ENCODE results near the gene ZNF436.

Gene ZNF436

GRCh38 chr1:23395849-23396248, 26.2 kb upstream of the ZNF436 start:
- TF ChIP-seq TSHZ2 (CRISPR knock-in tag; IDR thresholded peaks at IDR 0.05) (no peak), ZNF565 (CRISPR knock-in tag; conservative IDR thresholded peaks at IDR 0.05; ENCODE audit: low read depth) (no peak), OSR1 (CRISPR knock-in tag; IDR thresholded peaks at IDR 0.05) (no peak), ZFP3 (CRISPR knock-in tag; IDR thresholded peaks at IDR 0.05) (no peak), RARB (CRISPR knock-in tag; IDR thresholded peaks at IDR 0.05) (no peak), ISL1 (CRISPR knock-in tag; IDR thresholded peaks at IDR 0.05) (no peak), BACH2 (CRISPR knock-in tag; IDR thresholded peaks at IDR 0.05; ENCODE audit: borderline replicate concordance) (no peak), ZC3H10 (CRISPR knock-in tag; IDR thresholded peaks at IDR 0.05) (no peak), PATZ1 (CRISPR knock-in tag; IDR thresholded peaks at IDR 0.05; ENCODE audit: borderline replicate concordance) (no peak), TOX (CRISPR knock-in tag; IDR thresholded peaks at IDR 0.05; ENCODE audit: borderline replicate concordance) (no peak), CSRNP3 (CRISPR knock-in tag; IDR thresholded peaks at IDR 0.05) (no peak), TCF4 (CRISPR knock-in tag; IDR thresholded peaks at IDR 0.05; ENCODE audit: borderline replicate concordance) (no peak), ZNF70 (CRISPR knock-in tag; IDR thresholded peaks at IDR 0.05) (no peak), ZFP30 (CRISPR knock-in tag; IDR thresholded peaks at IDR 0.05) (no peak), CSDC2 (CRISPR knock-in tag; IDR thresholded peaks at IDR 0.05) (no peak), SNAI2 (CRISPR knock-in tag; IDR thresholded peaks at IDR 0.05) (no peak), CREB5 (CRISPR knock-in tag; IDR thresholded peaks at IDR 0.05; ENCODE audit: low read depth) (no peak), ESRRG (CRISPR knock-in tag; IDR thresholded peaks at IDR 0.05) (no peak), POU6F1 (CRISPR knock-in tag; IDR thresholded peaks at IDR 0.05; ENCODE audit: borderline replicate concordance, low read depth) (no peak), ARNTL (CRISPR knock-in tag; IDR thresholded peaks at IDR 0.05; ENCODE audit: borderline replicate concordance, low read depth) (no peak)
- no peak for ATAC-seq

- no peak for ATAC-seq
- TF ChIP-seq TSHZ2 (CRISPR knock-in tag; IDR thresholded peaks at IDR 0.05): no peak
- no peak for TF ChIP-seq ZNF565 (CRISPR knock-in tag; conservative IDR thresholded peaks at IDR 0.05; ENCODE audit: low read depth)
- no peak for TF ChIP-seq CSRNP3 (CRISPR knock-in tag; IDR thresholded peaks at IDR 0.05)
- TF ChIP-seq PATZ1 (CRISPR knock-in tag; IDR thresholded peaks at IDR 0.05; ENCODE audit: borderline replicate concordance): no peak
- no peak for TF ChIP-seq ZC3H10 (CRISPR knock-in tag; IDR thresholded peaks at IDR 0.05)
- TF ChIP-seq GLIS3 (CRISPR knock-in tag; IDR thresholded peaks at IDR 0.05): no peak
- TF ChIP-seq POU6F1 (CRISPR knock-in tag; IDR thresholded peaks at IDR 0.05; ENCODE audit: borderline replicate concordance, low read depth): no peak
These were observed 25.6 kb upstream of the ZNF436 start for GRCh38 chr1:23395154-23395724.

Data from SK-N-SH treated with all-trans-retinoic acid at 6 μM for 48 hours (cell line).